ENCODE results near the gene CHI3L2. TPM values are rescaled to one million over a fixed set of nuclear protein-coding genes. Genes with fewer than 3 reads are reported as not detected.
A peak's percentile ranks its signal among the peaks of the same experiment; 100 is the strongest.

Gene CHI3L2
- total RNA-seq, 1 donor from 2014 or later = 0.47 TPM

DNA sequence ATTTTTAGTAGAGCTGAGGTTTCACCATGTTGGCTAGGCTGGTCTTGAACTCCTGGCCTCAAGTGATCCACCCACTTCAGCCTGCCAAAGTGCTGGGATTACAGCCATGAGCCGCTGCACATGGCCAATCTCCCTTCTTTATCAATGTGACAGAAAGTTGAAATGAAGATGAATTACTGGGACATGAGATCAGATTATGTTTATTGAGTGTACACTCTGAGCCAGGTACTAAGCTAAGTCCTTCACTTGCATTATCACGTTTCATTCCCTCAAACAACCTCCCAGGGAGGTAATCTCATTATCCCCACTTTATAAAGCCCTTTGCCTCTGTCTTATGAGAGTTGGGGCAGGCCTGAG, 6.3 kb upstream of the CHI3L2 start:
- no peak for DNase-seq

DNA sequence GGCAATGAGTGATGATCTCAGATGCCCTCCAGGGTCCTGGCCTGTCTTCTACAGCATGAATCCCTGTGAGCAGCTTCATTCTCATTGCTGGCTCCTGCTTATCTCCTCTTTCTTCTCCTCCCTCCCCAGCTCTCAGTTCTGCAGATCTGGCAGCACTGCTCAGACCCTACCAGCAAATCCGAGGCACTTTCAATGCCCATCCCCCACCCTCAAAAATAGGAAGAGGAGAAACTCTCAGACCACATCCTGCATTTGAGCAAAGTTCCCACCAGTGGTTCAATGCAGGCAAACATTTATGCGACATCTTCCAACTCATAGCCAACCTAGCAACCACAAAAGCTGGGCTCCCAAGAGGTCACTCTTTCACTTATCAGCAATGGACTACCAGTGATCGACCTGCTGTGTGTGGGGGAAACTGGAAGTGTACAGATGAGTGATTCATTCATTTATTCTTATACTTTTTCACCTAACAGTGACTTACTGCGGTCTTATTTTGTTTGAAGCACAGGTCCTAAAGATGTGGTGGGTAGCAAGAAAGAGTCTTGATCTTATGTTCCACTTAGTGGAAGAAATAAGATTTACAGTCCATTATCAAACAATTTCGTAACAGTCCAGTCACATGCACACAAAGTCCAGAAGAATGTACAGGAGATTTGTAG, 5.8 kb upstream of the CHI3L2 start:
- DNase-seq = no peak

DNA sequence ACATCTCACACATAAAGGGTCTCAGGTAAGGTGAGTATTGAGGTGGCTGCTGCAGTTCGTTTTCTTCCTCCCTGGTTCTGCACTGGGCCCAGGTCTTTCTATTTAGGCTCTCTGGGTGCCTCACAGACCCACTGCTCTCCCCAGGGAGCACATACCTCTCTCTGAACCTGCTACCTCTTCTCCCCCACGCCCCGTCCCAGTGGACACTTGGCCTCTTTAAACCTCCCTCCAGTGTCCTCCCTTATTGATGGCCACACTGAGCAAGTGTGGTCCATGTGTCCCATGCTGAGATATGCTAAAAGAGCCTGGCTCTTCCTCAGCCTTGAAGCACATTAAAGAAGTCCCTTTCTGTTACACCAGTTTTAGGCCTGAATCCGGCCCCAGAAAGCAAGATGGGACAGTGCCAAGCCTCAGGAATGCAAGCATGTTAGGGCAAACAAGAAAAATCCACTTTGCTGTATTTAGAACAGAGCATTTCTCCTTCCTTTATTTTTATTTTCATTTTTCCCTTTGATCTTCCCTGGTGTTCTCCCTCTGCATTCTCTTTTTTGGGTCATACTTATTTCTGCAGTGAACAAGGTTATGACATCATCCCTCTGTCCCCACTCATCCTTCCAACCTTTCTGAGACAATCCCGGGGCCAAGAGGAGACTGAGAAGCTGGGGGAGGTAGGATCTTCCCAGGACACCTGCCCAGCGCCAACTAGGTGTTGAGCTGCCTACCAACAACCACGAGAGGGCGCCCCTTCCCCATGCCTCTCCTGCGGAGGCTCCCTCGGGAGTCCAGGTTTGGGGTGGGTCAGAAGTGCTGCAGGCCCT, 5.0 kb upstream of the CHI3L2 start:
- DNase-seq = peak; percentile 44

DNA sequence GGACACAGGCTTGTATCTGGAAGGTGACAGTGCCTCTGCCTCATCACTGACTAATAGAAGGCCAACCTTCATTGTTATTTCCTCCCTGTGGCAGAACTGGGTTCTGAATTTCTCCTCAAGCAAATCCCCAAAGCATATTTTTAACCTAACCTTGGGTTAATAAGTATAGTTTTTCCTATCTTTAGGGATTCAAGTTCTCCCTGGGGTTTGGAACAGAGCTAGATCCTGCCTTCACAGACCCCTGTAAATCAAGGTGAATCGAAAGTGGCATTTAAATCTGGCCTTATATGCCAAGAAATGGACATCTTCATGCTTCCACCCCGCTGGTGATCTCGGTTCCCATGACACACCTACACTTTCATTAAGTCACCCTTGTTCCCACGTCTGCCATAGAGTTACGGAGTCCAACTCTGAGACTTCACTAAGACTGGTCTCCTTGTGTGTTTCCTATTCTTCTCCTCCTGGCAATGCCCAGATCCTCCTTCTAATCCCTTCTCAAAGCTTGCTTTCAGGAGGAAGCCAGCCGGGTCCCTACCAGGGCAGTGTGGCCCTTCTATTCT, 4.3 kb upstream of the CHI3L2 start:
- DNase-seq = no peak

DNA sequence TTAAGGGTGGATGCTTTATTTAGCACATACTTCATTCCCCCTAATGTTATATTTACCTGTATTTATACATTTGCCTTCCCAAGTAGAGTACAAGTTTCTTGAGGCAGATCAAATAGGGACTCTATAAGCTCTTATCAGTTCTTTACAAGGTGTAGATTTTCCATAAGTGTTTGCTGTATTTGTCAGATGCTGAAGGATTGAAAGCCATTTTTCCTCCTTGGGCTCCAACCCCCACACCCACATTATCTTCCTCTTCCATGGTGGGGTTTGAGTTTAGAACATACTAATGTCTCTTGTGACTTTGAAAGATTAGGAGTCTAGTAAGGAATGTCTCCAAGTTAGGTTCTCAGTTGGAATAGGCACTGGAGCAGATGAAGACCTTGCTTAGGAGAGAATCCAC, 2.4 kb upstream of the CHI3L2 start:
- no peak for DNase-seq

DNA sequence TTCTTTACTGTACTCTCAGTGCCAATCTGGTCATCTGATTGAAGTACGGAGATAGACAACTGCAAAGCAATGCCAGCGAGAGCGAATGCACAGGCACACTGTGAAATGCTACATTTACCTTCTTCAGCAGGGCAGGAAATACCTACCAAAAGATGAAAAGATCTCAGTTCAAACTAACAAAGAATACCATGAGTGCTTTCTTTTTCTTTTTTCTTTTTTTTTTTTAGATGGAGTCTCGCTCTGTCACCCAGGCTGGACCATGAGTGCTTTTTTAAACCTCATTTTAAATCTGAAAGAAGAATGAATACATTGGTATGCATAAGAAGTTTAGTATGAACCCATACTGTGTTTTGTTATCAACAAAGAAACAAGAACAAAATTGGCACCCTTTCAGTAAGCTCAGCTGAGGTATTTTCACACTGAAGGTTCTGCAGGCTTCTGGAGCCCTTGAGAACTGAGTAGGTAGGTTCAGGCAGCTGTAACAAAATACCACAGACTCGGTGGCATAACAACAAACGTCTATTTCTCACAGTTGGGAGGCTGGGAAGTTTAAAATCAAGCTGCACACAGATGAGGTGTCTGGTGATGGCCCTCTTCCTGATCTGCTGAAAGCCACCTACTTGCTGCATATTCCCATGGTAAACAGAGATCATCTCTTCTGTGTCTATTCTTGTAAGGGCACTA, 1.7 kb upstream of the CHI3L2 start:
- no peak for DNase-seq

DNA sequence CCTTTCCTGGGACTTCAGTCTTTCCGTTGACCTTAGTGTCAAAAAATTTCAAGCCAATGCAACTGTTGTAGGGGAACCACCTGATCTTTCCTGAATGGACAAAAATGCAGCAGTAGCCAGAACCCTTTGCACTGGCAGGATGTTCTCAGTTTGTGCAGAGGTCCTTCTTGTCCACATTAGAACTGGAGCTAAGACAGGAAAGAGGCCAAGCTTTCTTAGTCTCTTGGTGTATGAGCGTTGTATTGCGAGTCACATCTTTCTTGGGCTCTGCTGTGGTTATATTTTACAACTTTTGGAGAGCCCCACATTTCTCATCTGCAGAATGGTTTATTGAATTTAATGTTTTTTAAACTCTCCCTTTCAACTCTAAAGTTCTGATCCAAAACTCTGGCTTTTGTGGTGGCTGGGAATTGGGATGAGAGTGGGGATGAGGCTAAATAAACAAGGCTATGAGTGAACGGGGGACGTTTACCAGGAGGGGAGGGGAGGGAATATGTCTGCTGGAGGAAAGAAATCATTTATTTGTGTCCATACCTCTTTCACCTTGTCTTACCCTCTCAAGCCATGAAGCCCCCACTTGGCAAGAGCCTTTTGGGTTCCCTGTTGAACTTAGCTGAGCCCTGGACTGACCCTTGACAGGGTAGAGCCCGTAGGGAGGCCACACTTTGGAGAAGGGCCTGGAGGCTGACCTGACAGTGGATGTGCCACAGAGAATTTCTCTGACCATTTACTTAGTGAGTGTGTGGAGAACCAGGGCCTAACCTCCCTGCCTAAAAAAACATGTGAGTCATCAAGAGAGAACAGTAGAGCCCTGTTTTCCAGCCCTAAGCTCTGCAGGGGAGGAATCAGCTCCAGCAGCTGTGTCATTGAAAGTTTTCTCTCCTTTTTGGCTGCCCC, 586 bp downstream of the CHI3L2 start:
- no peak for DNase-seq

DNA sequence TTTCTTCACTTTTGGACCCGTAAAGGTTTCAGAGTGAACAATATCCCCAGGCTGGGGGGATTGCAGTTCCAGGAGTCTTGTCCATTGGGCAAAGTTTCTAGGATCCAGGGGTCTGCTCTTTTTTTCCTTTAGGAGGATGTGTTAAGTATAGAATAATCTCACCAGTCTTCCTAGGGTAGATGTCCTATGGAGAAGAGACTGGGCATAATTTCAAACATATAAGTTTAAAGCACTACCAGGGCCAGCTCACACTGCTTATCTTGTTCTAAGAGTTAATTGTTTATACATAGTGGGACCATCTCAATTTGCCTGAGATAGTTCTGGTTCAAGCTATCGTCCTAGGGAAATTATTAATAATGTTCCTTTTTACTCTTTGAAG, 1.2 kb downstream of the CHI3L2 start:
- DNase-seq = no peak

DNA sequence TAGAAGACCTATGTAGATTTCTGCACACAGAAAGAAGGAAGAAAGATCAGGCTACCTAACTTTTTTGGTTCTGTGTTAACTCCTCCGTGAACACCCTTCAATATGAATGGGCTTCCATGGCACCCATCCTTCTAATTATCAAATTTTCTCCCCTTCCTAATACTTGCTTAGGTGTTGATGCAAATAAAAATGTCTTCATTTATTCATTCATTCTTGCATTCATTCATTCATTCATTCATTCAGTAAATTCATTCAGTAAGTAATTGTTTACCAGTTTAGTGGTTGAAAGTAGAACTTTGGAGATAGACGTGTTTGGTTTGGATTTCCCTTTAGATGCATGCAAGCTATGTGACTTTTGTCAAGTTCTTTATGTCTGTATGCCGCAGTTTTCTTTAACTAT, 4.6 kb downstream of the CHI3L2 start:
- DNase-seq = no peak

DNA sequence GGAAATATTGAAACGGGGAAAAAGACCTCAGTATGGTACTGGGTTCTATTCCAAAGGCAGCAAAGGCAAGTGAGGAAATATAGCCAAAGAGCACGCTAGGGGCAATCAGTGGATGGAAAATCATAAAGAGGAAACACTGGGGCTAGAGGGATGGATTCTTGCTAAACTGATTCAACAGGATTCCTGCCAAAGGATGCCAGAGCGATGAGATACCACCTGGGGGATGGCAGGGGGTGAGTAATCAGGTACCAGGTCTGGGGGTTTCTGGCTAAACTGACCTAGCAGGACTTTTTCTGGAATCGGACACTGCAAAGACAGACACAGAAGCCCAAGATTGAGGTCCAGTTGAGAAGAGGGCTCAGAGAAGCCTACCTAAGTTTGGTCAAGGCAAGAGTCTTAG, 6.7 kb downstream of the CHI3L2 start:
- no peak for DNase-seq

DNA sequence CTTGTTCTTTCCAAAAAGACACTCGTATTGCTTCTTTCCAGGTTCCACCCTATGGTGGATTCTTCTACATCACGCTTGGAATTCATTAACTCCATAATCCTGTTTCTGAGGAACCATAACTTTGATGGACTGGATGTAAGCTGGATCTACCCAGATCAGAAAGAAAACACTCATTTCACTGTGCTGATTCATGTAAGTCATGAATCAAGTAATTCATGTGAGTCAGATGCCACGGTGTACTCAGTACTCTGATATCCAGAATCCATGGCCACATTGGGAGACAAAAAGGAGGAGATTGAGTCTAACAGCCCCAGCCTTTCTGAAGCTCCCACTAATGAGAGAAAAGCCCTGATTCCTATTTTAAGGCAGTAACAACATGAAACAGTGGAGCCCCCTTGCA, 7.4 kb downstream of the CHI3L2 start:
- no peak for DNase-seq

DNA sequence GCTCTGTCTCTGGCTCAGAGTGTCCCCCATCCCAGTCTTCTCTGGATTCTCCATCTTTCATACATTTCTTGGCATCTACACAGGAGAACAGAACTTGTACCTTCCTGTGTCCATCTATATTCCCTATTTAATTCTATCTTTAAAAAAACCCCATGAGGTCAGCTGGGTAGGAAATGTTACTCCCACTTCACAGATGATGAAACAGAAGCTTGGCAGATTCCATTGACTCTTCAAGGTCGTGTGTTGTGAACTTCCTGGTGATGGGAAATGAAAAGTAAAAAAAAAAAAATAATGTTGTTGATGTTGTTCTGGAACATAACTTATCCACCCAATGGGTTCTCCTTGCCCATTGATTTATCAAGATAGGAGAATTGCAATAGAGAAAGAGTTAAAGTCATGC, 8.9 kb downstream of the CHI3L2 start:
- no peak for DNase-seq

DNA sequence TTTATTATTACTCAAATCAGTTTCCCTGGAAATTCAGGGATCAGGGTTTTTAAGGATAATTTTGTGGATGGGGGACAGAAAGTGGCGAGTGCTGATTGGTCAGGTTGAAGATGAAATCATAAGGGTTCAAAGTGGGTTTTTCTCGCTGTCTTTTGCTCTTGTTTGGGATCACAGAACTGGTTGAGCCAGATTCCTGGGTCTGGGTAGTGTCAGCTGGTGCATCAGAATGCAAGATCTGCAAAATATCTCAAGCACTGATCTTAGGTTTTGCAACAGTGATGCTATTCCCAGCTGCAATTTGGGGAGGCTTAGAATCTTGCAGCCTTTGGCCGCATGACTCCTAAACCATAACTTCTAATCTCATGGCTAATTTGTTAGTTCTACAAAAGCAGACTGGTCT, 9.3 kb downstream of the CHI3L2 start:
- DNase-seq = no peak

DNA sequence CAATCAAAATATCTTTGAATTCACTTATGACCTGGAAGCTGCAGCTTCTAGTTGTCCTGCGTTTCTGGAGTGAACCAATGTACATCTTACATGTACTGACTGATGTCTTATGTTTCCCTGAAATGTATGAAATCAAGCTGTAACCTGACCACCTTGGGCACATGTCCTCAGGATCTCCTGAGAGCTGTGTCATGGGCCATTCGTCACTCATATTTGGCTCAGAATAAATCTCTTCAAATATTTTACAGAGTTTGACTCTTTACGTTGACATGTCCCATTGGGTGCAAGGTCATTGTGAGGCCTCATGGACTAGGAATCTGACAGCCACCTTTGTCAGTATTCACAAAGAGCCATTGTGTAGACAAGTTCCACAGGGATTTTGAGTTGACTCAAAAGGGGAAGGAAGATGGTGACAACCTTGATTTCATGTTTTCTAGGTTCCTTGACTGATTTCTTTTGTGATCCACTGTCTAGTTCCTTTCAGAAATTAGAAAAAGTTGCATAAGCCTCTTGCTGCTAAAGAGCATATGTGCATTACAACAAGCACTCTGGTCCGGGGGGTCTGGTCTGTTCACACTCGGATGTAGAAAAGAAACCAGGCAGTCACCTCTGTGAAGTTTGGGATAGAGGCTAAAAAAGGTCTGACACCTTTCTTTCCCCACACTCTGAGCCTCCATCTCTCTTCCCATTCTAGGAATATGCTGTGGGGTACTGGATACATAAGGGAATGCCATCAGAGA, 10.7 kb downstream of the CHI3L2 start:
- no peak for DNase-seq

DNA sequence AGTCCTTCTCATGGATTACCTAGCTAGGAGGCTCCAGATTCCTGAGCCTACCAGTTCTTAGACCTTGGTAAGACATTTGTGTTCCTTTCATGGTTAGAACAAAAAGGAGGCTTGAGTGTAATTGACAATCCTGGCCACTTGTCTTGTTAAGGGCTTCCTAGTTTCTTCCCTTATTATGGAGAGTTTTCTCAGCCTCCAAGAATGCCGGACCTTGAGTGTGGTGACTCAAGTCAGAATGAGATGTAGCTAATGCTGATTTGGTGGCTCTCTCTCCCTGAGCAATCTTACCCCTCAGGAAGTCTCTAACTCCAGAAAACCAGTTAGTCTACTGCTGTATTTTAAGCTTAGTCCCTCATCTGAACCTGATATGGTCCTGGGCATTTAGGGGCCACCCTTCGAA, 14.3 kb downstream of the CHI3L2 start:
- DNase-seq = no peak

DNA sequence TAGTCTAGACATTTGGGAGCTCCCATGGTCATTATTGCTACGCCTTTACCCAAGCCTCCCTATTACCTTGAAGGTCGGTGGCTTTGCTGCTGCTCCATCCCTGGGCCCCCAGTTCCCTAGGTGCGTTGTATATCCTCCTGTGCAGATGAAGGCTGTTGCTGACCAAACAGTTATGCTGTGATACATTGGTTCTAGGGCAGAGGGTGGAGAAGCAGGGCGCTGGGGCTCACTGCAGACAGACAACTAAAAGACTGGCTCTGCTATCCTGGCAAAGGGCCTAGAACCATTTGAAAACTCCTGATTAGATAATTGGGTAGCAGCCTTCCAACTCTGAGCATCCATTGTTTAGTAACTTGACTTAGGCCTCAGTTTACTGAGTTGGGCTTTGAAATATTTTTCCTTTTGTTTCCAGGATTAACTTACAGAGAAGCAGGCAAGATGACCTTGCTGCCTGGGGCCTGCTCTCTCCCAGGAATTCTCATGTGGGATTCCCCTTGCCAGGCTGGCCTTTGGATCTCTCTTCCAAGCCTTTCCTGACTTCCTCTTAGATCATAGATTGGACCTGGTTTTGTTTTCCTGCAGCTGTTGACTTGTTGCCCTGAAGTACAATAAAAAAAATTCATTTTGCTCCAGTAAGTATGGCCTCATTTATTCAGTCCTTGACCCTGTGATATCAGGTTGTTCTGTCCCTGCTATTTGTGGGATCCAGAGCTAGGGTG, 15.5 kb downstream of the CHI3L2 start:
- DNase-seq = no peak

DNA sequence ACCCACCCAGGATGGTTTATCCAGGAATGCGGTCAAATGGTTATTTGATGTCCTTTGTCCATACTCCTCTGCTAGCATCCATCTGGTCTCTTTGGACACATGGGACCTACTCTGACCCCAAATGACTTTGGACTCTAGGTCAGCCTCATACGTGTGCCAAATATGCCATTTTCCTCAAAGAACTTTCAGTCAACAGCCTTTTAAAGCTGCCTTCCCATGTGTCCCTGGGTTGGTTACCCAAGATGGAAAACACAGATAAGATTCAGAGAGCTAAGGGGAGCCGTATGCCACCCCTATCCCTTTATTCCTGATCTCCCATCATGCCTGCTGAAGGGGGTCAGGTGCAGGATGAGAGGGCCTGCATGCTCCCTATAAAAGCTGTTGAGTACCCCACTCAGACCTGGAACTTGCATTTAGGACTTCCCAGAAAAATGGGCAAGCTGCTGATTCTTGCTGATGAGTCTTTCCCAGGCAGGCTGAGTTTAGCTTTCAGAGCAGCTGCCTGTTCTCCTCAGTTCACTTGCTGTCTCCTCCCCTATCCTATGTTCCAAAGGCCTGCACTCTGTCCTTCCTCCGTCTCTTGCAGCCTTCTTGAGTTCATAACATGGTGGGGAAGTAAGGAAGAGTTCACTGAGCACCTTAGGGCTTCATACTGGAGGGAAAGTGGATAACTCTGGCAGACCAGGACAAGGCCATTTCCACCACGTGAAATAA, 19.8 kb downstream of the CHI3L2 start:
- no peak for DNase-seq

DNA sequence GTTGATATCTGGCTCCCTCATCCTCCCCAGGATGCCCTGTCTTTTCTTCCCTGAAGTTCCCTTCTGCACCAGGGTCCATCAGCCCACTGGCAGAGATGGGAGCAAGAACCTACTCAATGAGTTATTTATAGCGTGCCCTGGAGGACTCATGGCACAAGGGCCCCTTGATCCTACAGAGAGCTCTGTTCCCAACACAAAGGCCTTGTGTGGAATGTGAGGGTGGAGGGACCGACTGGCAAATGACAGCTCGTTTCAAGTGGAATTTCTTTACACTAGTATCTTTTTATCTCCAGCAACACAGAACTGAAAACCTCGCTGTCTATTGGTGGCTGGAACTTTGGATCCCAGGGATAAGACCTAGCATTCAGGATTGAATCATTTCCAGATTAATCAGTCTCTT, 22.4 kb downstream of the CHI3L2 start:
- DNase-seq = peak; percentile 6

DNA sequence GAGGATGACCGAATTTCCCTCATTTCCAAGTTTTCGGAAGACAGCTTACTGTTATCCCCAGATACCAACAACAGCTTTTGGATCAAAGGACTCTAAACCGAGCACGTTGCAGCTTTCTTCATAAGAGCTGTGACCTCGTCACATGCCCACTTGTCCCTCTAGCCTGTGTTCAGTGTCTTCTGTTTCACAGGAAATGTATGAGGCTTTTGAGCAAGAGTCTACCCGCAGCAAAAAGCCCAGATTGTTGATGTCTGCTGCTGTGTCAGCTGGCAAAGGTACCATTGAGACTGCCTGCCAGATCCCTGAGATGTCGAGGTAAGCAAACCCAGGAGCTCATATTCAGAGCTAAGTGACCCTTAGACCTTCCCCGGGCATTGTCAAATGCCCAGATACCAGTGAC, 24.1 kb downstream of the CHI3L2 start:
- no peak for DNase-seq

DNA sequence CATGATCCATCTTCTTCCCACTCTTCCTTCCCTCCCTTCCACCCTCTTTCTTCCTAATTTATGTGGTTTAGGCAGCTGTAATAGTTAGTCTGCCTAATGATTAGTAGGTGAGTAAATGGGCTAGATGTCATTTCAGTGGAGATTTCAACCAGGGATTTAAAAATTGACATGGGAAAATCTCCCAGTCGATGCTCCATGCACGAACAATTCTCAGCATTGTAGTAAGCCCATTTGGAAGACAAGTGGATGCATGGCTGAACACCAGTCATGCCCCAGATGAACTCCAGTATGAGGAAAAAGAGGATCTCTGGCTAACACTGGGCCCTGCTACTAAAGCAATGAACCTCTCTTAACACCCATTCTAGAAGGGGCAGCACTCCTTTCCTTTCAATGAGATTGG, 25.3 kb downstream of the CHI3L2 start:
- DNase-seq = no peak

All from occipital lobe (tissue), 2 donors.